ENCODE measurements around the gene MRTFB. TPM values are rescaled to one million over a fixed set of nuclear protein-coding genes. Genes with fewer than 3 reads are reported as not detected.

The MRTFB gene
- total RNA-seq, 1 experiment from 2014 or later: 29.8 TPM

DNA sequence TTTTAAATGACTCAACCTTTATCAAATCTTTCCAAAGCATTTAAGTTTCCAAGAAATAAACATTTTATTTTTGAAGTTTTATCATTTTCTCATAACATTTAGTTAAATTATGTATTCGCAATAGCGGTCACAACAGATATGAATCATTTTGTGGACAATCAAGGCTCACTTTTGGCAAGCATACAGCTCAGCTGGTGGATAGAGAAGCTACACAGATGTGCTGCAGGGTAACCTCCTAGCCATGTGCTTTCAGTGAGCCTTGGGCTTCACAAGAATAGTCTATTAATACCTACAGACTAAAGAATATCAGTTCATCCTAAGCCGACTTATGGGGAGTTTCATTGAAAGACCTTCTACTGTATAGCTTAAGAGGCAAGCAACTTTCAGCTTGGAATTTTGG lies 144.8 kb downstream of the MRTFB start:
- Histone ChIP-seq H3K27me3 (replicated peaks; ENCODE audit: insufficient read depth, low read depth, low read length, poor library complexity) (no peaks in the 10 kb centered on the region), H3K4me1 (ENCODE audit: insufficient read depth, low read length, poor library complexity, severe bottlenecking) (no peaks in the 10 kb centered on the region), H3K36me3 (ENCODE audit: insufficient read depth, low read length, poor library complexity, severe bottlenecking) (no peaks in the 10 kb centered on the region), H3K9me3 (ENCODE audit: low read depth, low read length, poor library complexity, severe bottlenecking) (no peaks in the 10 kb centered on the region), H3K27ac (ENCODE audit: low read depth, low read length, poor library complexity, severe bottlenecking) (no peak overlapping the region), H3K4me3 (ENCODE audit: low read depth, low read length, poor library complexity, severe bottlenecking) (no peak overlapping the region)
- POLR2A ChIA-PET (ENCODE audit: low non-redundant PET): no interaction called here
- CTCF ChIA-PET: no interaction called here
- TF ChIP-seq, protein P1, sequence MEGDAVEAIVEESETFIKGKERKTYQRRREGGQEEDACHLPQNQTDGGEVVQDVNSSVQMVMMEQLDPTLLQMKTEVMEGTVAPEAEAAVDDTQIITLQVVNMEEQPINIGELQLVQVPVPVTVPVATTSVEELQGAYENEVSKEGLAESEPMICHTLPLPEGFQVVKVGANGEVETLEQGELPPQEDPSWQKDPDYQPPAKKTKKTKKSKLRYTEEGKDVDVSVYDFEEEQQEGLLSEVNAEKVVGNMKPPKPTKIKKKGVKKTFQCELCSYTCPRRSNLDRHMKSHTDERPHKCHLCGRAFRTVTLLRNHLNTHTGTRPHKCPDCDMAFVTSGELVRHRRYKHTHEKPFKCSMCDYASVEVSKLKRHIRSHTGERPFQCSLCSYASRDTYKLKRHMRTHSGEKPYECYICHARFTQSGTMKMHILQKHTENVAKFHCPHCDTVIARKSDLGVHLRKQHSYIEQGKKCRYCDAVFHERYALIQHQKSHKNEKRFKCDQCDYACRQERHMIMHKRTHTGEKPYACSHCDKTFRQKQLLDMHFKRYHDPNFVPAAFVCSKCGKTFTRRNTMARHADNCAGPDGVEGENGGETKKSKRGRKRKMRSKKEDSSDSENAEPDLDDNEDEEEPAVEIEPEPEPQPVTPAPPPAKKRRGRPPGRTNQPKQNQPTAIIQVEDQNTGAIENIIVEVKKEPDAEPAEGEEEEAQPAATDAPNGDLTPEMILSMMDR (conservative IDR thresholded peaks at IDR 0.05; ENCODE audit: low read depth, low read length): no peak
- no peak for TF ChIP-seq EZH2 (IDR thresholded peaks at IDR 0.05; ENCODE audit: borderline replicate concordance, low read depth, low read length, poor library complexity, severe bottlenecking)
- DNase-seq (ENCODE audit: low spot score): no peak
- no TSS peak for BruUV-seq (replicated peaks)
- intact Hi-C loops (cut with micrococcal nuclease; ENCODE audit: unreplicated experiment): no loop called here

DNA sequence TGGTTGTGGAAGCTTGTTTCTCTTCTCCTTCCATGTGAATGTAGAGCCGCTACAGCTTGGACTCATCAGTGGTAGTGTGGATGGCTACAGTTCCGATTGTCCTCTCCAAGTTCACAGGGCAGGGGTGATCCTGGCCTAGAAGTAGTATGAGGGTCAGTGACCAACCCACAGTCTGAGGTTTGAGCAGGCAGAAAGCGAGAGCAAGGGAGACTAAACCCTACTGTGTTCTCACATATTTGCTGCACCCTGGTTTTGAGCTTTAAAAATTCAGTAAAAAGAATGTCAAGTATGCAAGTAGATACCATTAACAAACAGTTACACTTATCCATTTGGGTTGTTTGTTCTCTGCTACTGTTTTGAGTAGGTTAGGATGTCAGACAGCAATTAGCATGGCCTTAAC lies 148.9 kb downstream of the MRTFB start:
- POLR2A ChIA-PET (ENCODE audit: low non-redundant PET): no interaction called here
- Histone ChIP-seq H3K4me1 (ENCODE audit: insufficient read depth, low read length, poor library complexity, severe bottlenecking) (no peaks in the 10 kb centered on the region), H3K27ac (ENCODE audit: low read depth, low read length, poor library complexity, severe bottlenecking) (no peak overlapping the region), H3K9me3 (ENCODE audit: low read depth, low read length, poor library complexity, severe bottlenecking) (no peaks in the 10 kb centered on the region), H3K27me3 (replicated peaks; ENCODE audit: insufficient read depth, low read depth, low read length, poor library complexity) (no peaks in the 10 kb centered on the region), H3K36me3 (ENCODE audit: insufficient read depth, low read length, poor library complexity, severe bottlenecking) (no peaks in the 10 kb centered on the region), H3K4me3 (ENCODE audit: low read depth, low read length, poor library complexity, severe bottlenecking) (no peak overlapping the region)
- no TSS peak for BruUV-seq (replicated peaks)
- intact Hi-C loops (cut with micrococcal nuclease; ENCODE audit: unreplicated experiment): no loop called here
- TF ChIP-seq EZH2 (IDR thresholded peaks at IDR 0.05; ENCODE audit: borderline replicate concordance, low read depth, low read length, poor library complexity, severe bottlenecking): no peak
- TF ChIP-seq, protein P1 (conservative IDR thresholded peaks at IDR 0.05; ENCODE audit: low read depth, low read length): no peak
- no peak for DNase-seq (ENCODE audit: low spot score)
- CTCF ChIA-PET: no interaction called here

DNA sequence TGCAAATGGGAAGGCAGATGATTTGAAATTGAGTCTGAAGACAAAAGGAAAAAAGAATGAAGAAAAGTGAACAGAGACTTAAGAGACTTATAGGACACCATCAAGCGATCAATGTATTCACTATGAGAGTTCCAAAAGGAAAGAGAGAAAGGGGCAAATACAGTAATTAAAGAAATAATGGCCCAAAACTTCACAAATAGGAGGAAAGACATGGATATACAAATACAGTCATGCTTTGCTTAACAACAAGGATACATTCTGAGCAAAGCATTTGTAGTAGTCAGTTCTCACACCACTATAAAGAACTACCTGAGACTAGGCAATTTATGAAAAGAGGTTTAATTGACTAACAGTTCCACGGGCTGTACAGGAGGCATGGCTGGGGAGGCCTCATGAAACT lies 152.5 kb downstream of the MRTFB start:
- intact Hi-C loops (cut with micrococcal nuclease; ENCODE audit: unreplicated experiment): no loop called here
- BruUV-seq (replicated peaks): no TSS peak
- POLR2A ChIA-PET (ENCODE audit: low non-redundant PET): no interaction called here

More for the DNA sequence above, 152.5 kb downstream of the MRTFB start:
- Histone ChIP-seq H3K27ac (ENCODE audit: low read depth, low read length, poor library complexity, severe bottlenecking) (no peak overlapping the region), H3K4me3 (ENCODE audit: low read depth, low read length, poor library complexity, severe bottlenecking) (no peak overlapping the region), H3K27me3 (replicated peaks; ENCODE audit: insufficient read depth, low read depth, low read length, poor library complexity) (no peaks in the 10 kb centered on the region), H3K4me1 (ENCODE audit: insufficient read depth, low read length, poor library complexity, severe bottlenecking) (no peaks in the 10 kb centered on the region), H3K9me3 (ENCODE audit: low read depth, low read length, poor library complexity, severe bottlenecking) (no peaks in the 10 kb centered on the region), H3K36me3 (ENCODE audit: insufficient read depth, low read length, poor library complexity, severe bottlenecking) (no peaks in the 10 kb centered on the region)
- DNase-seq (ENCODE audit: low spot score): no peak
- CTCF ChIA-PET: no interaction called here
- no peak for TF ChIP-seq EZH2 (IDR thresholded peaks at IDR 0.05; ENCODE audit: borderline replicate concordance, low read depth, low read length, poor library complexity, severe bottlenecking)
- TF ChIP-seq, protein P1 (conservative IDR thresholded peaks at IDR 0.05; ENCODE audit: low read depth, low read length): no peak
